Mucosa of descending colon (tissue), 3 donors: ENCODE results near the gene USP46. TPM values are rescaled to one million over a fixed set of nuclear protein-coding genes. Genes with fewer than 3 reads are reported as not detected.

Experiments used
- ATAC-seq: fragments of 200-7000 bp; cut with Tn5 transposase; one replicate; pipeline ENCODE4 v1.9.1; 2020; ENCODE audit warnings: mild to moderate bottlenecking, moderate library complexity
- DNase-seq, 3 donors: peaks; one replicate each; pipeline ENCODE4 v3.0.0-alpha.2; 2020
- H3K36me3 ChIP-seq: fragments of 200-600 bp; one replicate; pipeline ENCODE4 v1.8.0; 2021; ENCODE audit warnings: low read depth, mild to moderate bottlenecking
- H3K4me1 ChIP-seq: fragments of 200-600 bp; one replicate; pipeline ENCODE4 v1.8.0; 2021; ENCODE audit warnings: low read depth, mild to moderate bottlenecking
- H3K4me3 ChIP-seq: fragments of 200-600 bp; one replicate; pipeline ENCODE4 v1.8.0; 2021; ENCODE audit warnings: mild to moderate bottlenecking
- H3K9me3 ChIP-seq: fragments of 200-600 bp; one replicate; pipeline ENCODE4 v1.8.0; 2021; ENCODE audit warnings: mild to moderate bottlenecking
- intact Hi-C, 2 donors: fragments of 100-400 bp; cut with DNase I in 1 of 2; cut with micrococcal nuclease in 1 of 2; formaldehyde crosslinking; loops; one replicate each; pipeline versions ENCODE4 v1.11.0 to v1.11.1; 2022; cut with DNase I, micrococcal nuclease
- total RNA-seq, 3 donors: library from RNA; stranded (reverse); fragmentation: NEBNext Ultra II Directional in 2 of 3; extraction: Animal tissue kit (Norgen Biotek cat#: 25700) in 2 of 3; gene quantifications; one replicate each; pipeline versions ENCODE4 v1.2.1 to v1.2.4, GENCODE V29; 2021 to 2023
- TF ChIP-seq, protein P1 (sequence below): fragments of 200-600 bp; IDR thresholded peaks from one replicate; pipeline ENCODE4 v1.8.0; 2022; ENCODE audit warnings: antibody characterized with exemption, mild to moderate bottlenecking
- donor health status: DM: no; HTN: no; CAD: no; lungs with moderate emphysema.
- donor health status: DM: no; HTN: no; CAD: no.
- donor health status: DM: no; HTN: yes; CAD: no.

USP46 gene
- total RNA-seq, 3 donors from 2014 or later: 12.5 to 18.2 (median 14.8) TPM

DNA sequence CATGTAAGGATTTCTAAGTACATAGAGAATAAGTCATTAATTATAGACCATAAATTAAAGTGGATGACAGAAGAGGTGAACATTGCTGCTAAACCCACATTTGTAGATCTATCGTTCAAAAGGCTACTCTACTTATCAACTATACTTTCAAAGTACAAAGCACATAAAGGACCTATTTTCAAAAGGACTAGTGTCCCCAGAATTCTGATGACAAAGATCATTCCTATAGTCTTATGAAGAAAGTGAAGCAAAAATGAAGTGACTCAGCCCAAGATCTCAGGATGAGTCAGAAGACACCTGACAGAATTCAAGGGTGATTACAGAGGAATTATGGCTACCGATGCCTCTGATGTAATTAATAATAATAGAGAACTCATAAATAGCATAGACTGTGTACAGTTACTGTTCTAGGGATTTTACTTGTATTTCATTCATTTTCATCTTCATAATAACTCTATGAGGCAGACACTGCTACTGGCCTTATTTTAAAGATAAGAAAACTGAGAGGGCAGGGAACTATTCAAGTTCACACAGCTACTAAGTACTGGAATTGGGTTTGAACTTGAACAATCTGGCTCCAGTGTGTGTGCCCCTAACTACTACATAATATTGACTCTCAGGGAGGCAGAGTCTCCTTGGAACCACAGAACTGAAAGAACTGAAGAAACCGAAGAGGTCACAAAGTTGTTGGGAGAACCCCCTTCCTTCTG lies 17.1 kb downstream of the USP46 start:
- Histone ChIP-seq H3K36me3 (no peaks in the 10 kb centered on the region), H3K4me3 (no peak overlapping the region), H3K9me3 (no peaks in the 10 kb centered on the region), H3K4me1 (no peaks in the 10 kb centered on the region)
- ATAC-seq (no peak), DNase-seq (no peak)
- intact Hi-C loops: no loop called here
- TF ChIP-seq, protein P1, sequence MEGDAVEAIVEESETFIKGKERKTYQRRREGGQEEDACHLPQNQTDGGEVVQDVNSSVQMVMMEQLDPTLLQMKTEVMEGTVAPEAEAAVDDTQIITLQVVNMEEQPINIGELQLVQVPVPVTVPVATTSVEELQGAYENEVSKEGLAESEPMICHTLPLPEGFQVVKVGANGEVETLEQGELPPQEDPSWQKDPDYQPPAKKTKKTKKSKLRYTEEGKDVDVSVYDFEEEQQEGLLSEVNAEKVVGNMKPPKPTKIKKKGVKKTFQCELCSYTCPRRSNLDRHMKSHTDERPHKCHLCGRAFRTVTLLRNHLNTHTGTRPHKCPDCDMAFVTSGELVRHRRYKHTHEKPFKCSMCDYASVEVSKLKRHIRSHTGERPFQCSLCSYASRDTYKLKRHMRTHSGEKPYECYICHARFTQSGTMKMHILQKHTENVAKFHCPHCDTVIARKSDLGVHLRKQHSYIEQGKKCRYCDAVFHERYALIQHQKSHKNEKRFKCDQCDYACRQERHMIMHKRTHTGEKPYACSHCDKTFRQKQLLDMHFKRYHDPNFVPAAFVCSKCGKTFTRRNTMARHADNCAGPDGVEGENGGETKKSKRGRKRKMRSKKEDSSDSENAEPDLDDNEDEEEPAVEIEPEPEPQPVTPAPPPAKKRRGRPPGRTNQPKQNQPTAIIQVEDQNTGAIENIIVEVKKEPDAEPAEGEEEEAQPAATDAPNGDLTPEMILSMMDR: no peak

DNA sequence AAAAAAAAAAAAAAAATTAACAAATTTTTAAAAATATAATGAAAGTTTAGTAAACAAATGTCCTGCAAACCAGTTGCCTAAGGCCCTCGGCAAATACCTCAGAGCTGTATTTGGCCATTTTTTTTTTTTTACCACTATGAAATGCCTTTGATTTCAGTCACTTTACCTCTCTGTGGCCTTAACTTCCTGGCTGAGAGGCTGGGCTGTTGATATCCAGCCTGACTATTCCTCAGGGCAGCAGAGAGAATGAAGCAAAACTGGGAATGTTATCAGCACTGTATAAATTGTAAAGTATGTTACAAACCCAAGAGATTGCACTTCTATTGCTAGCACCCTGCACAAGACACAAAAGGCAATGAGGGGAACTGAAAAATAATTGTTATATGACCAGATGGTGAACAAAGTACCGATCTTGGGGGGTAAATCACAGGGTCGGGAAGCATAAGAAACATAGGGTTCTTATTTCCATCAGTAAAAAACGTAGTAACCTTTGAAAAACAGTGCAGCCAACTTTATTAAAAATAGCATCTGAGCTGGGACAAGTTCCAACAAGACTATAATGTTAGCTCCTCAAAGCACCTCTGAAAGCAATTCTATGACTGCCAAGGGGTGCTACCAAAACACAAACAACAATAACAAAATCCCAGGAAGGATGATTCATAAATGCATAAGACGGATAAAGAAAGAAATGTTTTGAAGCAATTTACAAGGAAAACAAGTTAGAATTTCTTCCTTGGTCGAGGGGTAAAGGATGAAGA lies 18.1 kb downstream of the USP46 start:
- intact Hi-C loops: no loop called here

DNA sequence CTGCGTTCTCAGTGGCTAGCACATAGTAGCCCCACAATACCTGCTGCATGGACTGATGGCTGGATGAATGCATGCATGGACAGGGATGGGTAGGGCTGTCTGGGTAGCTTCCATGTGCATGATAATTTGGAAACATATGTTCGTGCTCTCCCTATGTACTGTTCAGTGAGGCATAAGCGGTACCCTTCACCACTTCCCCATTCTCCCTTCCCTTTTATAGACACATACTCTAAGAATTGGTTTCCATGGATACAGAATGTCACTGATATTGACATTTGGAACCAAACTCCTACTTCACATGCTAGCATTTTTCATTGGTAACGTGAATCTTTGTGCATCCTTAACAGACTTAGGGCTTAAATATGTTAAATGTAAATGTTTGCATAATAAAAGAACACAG lies 20.4 kb downstream of the USP46 start:
- DNase-seq: no peak
- Histone ChIP-seq H3K4me1 (no peaks in the 10 kb centered on the region), H3K4me3 (no peak overlapping the region), H3K36me3 (no peaks in the 10 kb centered on the region), H3K9me3 (no peaks in the 10 kb centered on the region)
- intact Hi-C loops: no loop called here
- no peak for ATAC-seq
- TF ChIP-seq, protein P1: no peak

More for the DNA sequence above, 18.1 kb downstream of the USP46 start:
- DNase-seq (no peak), ATAC-seq (no peak)
- Histone ChIP-seq H3K36me3 (no peaks in the 10 kb centered on the region), H3K9me3 (no peaks in the 10 kb centered on the region), H3K4me1 (no peaks in the 10 kb centered on the region), H3K4me3 (no peak overlapping the region)
- TF ChIP-seq, protein P1: no peak

DNA sequence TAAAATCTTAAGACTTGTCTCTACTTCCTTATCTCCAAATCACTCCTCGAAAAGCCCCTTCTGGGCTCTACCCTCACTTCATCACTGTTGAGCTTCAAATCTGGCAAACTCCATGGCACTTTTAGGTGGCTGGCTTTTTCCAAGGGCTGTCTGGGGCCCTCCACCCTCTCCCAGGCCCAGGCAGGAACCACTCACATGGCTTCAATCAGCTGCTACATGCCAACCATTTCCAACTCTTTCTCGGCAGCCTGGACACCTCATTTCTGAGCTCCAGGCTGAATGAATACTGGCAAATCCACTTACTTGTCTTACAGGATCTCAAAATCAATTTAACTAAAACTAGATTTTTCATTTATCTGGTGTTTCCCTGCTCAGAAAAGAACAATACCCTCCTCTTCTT lies 22.0 kb downstream of the USP46 start:
- no peak overlapping the region for H3K4me3 ChIP-seq
- no peaks in the 10 kb centered on the region for H3K9me3 ChIP-seq
- intact Hi-C loops: no loop called here
- DNase-seq (no peak), ATAC-seq (no peak)
- no peaks in the 10 kb centered on the region for H3K4me1 ChIP-seq
- TF ChIP-seq, protein P1: no peak
- H3K36me3 ChIP-seq: no peaks in the 10 kb centered on the region

DNA sequence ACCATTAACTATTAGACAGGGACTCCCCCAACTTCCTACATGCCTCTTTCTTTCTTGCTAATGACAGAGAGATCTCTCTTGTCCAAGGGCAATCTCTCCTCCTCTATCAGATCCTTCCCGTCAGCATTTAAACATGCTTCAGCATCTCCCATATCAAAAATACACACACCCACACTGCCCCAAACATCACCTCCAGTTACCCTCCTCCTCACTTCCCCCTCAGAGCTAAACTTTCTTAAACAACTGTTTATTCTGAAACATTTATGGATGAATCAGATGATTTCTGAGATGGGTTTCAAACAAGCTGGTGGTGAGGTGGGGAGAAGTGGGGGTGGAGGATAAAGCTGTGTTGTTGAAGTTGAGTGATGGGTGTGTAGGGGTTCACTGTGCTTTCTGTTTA lies 23.5 kb downstream of the USP46 start:
- intact Hi-C loops: no loop called here
- H3K4me1 ChIP-seq: no peaks in the 10 kb centered on the region
- ATAC-seq (no peak), DNase-seq (no peak)
- H3K4me3 ChIP-seq: no peak overlapping the region
- no peaks in the 10 kb centered on the region for H3K9me3 ChIP-seq
- TF ChIP-seq, protein P1: no peak
- H3K36me3 ChIP-seq: no peaks in the 10 kb centered on the region
